ENCODE data around the gene LRMDA.

LRMDA gene

DNA sequence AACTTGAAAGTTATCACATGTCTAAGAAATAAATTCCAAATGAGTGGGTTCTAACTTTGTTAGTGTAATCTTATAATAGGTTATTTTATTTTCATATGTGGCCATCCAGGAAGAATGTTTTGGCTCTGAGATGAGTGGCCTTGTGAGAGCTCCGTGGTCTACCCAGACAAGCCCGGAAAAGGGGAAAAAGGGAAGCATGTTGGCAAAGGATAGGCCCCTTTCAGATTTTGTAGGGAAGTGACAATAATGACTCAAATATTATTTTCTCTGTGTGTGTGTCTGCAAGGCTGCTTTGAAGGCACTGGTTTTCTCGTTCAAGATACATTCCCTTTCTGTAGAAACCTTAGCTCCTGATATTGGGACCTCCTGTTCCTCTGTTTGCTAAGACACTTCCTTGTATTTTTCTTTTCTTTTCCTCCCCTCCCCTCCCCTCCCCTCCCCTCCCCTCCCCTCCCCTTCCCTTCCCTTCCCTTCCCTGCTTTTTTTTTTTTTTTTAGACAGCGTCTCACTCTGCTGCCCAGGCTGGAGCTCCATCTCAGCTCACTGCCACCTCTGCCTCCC is 240.8 kb downstream of the LRMDA start:
- DNase-seq (ENCODE audit: low read depth): no peak

DNA sequence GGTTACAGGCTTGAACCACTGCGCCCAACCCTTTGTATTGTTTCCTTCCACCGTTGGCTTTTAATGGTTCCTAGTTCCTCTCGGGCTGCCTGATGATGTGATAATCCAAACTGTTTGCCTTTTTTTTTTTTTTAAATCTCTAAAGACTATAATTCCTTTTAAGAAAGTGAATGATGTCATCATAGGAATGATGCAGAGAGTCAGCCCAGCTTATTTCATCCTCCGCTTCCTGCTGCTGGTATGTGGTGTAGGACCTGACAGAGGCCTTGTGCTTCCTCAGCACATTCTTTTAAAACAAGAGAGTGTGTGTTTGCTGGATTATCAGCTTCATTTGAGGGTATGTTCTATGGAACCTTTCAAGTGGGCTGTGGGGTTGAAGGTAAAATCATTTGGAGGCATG is 241.4 kb downstream of the LRMDA start:
- no peak for DNase-seq (ENCODE audit: low read depth)

DNA sequence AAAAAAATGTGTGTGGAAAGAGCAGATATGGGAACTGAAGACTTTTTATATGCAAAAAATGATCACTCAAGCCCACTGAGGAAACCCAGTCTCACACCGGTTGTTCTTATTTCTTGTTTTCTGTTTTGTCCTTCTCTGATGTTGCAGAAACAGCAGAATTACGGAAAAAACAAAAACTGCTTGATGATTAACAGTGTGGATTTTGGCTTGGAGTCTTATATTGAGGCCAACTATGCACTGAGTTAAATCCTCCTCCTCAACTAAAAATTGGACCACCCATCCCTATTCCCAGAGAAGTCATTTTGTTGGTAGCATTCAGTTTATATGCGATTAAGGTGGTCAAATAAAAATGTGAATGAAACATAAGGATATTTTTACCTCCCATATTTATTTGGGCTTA is 246.1 kb downstream of the LRMDA start:
- DNase-seq (ENCODE audit: low read depth): no peak

DNA sequence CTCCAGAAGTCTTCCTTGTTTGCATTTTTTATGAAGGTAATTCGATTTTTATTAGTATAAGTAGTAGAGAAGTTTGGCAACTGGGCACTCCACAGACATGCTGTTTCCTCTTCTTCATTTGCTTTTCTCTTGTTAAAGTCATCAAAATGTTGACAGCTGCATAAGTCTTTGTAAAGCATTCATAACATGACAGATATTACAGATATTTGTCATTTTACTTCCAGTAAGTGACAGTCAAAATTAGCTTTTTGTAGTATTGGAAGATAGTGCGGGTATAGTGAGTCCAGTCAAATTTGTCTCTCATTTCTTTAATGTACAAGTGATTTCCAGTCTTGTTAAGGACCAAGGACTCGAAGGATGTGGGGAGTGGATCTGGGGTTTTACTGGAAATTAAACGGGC is 247.1 kb downstream of the LRMDA start:
- no peak for DNase-seq (ENCODE audit: low read depth)

DNA sequence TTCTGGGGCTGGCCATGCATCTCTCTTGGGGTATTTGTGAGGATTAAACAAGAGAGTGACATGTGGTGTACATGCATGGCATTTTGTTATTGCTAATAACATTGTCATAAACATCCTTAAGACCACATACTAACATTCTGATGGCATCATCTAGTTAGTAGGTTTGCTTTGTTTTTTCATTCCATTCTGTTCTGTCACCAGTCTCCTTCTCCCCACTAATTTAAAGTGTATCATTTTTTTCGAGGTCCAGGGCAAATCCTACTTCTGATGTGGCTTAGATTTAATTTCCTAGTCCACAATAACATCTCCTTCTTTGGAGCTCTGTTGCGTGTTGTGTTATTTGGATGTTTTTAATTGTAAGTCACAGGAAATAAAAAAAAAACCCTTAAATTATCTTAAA is 248.1 kb downstream of the LRMDA start:
- DNase-seq (ENCODE audit: low read depth): no peak

DNA sequence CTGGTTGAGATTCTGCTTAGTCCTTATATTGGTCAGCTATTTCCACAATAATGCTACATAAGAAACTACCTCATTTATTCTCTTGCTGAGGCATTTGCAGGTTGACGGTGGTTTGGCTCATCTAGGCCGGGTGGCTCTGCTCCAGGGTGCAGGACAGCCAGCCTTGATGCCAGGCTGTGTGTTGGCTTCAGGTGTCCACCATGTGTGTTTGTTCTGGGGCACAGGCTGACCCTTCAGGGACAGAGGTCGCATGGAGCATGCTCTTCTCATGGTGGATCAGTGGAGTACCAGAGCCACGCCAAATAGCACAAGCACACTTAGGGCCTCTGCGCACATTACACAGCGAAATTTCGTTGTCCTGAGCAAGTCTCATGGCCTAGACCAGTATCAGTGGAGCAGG is 249.9 kb downstream of the LRMDA start:
- DNase-seq (ENCODE audit: low read depth): no peak

DNA sequence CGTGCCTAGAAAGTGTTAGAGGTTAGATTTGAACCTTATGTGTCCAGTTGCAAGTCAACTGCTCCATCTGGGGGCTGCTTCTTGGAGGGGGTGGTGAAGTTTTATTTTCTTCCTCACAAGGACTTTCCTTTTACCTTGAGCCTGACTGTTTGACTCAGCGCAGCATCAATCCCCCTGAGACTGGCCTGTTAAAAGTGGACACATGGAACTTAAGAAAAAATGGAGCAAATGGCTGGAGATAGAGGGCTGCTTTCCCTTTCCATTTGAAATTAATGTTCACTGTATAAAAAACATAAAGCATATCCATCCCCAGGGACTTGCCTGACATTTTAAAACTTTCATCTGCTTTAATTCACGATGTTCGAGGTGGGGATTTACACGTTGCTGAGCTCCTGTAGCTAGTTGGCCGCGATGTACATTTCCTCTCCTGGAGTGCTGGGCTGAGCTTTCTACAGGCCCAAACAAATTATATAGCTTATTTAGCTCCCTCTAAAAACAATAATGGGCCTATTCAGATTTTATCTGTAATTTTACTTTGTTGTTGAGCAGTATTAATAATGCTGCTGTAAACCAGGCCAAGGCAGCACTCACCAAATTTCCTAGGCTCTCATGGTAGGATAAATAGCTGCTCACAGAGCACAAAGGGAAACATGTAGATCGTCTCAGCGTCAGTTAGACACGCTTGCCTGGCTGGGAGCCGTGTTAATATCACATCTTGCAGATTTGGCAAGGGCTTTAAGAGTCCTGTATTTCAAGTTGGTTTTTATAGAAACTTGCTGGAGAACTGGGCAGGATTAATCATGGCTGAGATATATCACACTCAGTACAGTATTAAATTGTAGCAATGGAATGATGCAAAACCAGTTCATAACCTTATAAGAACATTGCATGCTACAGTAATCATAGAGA is 251.5 kb downstream of the LRMDA start:
- DNase-seq (ENCODE audit: low read depth): no peak

DNA sequence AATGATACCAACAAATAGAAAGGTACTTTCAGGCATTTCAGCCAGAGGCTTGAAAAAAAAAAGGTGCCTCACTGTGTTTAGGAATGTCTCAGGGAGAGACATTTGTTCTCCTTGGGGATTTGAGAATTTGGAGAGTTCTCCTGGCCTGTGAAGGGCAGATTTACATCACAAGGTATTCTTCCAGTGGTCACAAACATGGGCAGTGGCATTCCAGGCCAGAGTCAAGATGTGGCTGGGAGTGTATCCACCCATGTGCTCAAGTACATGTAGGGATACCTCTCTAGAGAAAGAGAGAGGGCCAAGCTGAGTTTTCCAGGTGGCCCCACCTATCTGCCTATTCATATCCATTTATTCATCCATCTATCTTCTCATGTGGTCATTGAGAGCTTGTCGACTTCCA is 253.8 kb downstream of the LRMDA start:
- DNase-seq (ENCODE audit: low read depth): no peak

DNA sequence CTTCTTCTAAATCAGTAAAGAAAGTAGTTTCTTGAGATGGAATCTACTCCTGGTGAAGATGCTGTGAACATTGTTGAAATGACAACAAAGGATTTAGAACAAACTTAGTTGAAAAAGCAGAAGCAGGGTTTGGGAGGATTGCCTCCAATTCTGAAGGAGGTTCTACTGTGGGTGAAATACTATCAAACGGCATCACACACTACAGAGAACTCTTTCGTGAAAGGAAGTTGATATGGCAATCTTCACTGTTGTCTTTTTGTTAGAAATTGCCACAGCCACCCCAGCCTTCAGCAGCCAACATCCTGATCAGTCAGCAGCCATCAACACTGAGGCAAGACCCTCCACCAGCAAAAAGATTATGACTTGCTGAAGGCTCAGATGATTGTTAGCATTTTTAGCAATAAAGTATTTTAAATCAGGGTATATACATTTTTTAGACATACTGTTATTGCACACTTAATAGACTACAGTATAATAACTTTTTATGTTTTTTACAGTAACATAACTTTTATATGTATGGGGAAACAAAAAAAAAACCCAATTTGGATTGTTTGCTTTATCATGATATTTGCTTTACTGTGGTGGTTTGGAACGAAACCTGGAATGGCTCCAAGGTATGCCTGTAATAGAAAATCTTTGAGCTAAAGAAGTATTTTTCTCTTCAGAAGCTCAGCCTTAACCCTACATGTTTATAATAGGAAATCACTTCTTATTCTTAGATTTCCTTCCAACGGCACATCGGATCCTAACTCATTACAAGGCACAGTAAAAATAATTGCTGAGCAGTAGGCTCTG is 257.3 kb downstream of the LRMDA start:
- DNase-seq (ENCODE audit: low read depth): no peak

DNA sequence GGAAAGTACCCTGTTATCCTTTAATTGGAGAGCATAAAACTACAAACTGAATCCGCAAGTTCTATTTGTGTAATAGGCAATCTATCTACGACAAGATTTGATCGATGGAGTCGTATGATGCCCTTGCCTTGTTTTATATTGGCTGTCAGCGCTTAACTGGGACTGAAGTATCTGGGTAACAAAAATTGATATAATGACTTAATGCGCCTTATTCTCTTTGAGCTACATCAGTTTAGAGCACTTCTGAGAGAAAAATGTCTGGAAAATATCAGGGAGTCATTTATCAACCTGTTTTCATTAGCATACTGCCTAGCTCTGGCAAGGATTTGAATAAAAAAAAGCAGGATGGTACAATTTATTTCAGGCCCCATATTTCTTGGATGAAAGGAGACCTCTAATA is 262.1 kb downstream of the LRMDA start:
- no peak for DNase-seq (ENCODE audit: low read depth)

DNA sequence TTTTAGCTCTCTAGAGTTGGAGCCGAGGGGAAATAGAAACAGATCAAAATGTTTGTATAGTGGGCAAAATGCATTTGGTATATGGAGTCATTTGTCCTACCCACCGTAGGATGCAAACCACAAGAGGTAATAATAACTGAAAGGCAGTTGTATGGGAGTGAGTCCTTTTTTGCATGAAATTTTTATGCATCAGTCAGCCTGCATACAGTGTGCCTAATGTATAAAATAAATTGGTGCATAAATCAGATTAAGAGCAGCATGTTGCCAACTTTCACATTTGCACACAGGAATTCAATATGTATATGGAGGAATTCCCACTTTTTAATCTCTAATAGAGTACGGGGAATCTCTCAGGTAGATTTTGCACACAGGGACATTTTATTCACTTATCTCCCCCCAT is 262.8 kb downstream of the LRMDA start:
- DNase-seq (ENCODE audit: low read depth): no peak

DNA sequence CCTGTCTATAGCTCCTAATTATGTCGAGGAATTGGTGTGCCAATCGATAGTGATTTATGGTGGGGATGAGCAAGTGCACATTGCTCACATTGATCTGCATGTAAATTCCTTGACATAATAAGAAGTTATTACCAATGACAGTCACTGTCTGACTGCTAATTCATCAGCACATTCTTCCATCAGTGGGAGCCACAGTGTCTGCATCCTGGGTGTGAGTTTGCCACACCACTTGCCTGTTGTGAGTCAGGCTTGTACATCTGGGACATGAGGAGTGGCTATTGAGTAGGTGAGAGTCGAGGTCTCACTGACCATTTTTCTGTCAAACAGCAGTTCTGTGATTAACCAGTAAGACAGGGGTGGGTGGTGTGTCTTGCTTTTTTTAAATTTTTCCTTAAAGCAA is 263.4 kb downstream of the LRMDA start:
- no peak for DNase-seq (ENCODE audit: low read depth)

DNA sequence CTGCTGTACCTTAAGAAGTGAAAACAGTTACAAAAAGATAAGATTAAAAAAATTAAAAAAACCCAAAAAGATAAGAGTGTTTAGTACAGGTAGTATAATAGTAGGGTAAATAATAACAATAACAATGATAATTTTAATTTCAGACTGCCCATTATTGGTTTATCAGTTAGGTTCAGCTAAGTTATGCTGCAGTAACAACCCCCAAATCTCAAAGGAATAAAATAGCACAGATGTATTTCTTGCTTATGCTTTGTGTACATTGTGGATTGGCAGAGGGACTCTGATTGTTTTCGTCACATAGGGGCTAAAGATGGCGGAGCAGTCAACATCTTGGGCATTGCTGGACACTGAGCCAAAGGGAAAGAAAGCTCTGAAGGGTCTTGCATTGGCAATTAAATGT is 264.6 kb downstream of the LRMDA start:
- no peak for DNase-seq (ENCODE audit: low read depth)

DNA sequence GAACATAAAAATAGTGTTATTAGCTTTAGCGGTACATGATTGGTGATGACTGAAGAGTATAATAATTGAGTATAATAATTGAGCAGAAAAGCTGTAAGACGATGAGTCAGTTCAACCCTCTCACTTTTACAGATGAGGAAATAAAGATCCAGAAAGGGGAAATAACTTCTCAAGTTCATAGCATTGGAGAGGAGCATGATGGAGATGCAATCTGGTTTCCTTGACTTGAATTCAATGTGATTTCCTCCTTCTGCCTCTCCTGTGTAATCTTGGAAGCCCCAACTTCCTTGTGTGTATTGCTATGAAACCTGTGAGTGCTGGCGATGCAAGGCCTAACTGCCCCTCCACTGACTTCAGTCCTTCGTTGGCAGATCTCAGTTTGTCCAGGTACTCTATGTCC is 265.1 kb downstream of the LRMDA start:
- no peak for DNase-seq (ENCODE audit: low read depth)

DNA sequence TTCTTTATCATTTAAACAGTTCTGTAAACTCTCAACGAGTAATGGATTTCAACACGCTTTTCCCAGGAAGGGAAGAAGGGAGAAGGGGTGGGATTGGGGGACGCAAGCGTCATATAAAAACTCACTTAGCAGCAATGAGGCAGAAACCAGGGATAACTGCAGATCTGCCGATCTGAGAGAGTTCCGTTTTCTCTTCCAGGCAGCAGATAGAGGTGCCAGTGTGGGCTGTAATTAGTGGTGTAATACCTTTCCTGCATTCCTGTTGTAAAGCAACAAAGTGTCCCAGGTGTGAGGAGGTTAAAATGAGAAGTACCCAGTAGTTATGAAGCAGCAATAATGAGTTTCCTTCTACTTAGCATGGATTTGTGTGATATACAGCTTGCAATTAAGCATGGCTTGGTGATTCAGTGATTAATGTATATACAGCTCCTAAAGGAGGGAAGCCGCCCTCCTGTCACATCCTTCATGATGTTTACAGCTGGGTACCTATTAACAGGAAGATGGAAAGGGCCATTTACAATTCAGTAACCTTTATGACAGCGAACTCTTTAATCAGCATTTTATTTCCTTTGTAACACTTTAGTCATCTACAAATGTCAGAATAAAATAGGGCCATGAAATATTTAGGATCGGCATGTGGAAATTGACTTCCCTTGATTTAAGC is 271.9 kb downstream of the LRMDA start:
- DNase-seq (ENCODE audit: low read depth): no peak

DNA sequence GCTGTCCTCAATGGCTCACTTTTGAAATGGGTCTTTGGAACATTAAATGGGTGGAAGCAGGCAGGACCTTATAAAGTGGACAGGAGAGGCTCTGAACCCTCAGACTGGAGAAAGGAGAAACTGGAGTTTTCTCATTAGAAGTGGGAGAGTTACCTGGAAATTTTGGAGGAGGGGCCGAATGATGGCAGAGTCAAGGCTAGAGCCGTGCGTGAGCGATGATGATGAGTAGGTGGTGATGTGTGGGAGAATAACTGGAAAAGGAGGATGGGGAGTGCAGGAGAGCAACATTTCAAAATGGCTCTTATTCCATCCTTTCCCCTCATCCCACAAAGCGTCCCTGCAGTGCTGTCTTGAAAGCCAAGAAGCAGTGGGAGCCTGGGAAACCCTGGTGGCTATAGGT is 274.0 kb downstream of the LRMDA start:
- DNase-seq (ENCODE audit: low read depth): no peak

DNA sequence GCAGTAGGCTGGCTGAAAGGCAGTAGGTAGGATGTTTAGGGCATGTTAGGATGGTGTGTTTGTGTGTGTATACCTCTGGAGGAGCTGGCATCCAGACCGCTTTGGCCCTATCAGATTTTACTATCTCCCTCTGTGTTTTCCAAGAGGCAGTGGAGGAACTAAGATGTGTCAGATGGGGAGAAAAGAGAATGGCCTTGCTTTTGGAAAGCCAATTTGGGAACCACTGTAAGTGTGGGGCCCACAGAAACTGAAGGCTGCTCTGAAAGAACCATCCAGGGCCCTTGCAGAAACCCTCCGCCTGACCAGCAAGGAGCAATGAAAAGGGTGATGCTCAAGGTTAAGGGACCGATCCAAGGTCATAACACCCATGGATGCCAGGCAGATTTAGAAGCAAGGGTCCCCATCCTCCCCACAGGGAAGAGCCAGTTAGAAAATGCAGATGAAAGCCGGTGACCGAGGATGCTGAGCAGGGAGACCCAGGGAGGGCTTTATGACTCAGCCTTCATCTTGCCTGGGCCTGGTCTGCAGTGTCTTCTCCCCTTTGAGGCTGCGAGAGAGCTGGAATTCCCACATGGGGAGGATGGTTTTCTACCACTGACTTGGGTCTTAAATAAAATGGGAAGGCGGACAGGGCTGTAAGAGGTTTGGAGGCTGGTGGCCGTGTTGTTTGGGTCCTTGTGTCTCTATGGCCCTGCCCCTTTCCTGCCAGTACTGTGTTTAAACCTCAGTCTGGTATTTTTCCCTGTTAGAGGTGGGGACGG is 275.8 kb downstream of the LRMDA start:
- no peak for DNase-seq (ENCODE audit: low read depth)

DNA sequence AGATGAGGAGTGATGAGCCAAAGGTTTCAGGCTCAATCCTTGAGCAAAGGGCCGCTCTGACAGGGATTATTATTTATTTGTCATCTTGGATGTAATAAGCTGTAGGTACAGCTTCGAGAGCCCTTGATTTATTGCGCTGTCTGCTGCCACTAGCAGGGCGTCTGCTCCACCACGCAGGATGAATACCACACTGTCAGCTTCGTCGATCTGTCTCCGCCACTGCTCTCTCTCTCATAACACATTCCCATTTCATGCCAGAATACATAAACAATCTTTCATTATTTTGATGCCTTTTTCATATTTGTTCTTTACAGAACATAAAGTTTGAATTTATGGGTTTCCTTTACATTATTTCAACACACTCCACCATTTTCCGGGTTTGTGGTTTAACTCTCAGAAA is 276.6 kb downstream of the LRMDA start:
- no peak for DNase-seq (ENCODE audit: low read depth)

DNA sequence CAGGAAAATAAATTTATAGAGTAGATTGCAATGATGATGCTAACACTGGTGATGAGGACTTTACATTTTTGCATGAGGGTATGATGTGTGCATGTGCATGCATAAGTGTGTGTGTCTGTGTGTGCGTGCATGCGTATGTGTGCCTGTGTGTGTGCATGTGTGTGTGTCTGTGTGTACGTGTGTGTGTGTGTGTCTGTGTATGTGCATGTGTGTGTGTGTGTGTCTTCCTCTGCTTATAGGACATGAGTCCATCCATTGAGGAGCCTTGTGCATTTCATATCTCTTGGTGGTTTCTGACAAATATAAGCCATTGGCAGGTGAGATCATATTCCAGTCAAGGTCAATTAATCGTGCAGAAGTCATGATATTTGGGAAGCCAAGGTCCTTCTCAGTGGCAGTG is 277.8 kb downstream of the LRMDA start:
- no peak for DNase-seq (ENCODE audit: low read depth)

DNA sequence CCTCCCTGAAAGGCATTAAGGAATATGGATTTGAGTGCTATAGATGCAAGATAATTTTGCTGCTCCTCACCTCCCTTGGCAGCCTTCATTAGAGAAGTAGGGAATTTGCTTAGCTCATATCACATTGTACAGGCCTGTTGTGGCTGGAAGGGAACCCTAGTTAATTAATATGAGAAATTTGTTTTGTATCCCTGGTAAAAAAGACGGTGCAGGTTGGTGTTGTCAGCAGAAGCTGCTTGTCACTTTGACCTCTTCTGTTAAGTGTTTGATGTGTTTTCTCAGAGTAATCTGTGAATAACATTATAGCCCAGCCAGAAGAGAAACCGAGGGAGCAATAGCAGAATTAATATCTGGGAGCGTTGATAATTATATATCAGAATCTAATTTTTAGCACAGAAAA is 278.4 kb downstream of the LRMDA start:
- DNase-seq (ENCODE audit: low read depth): no peak

DNA sequence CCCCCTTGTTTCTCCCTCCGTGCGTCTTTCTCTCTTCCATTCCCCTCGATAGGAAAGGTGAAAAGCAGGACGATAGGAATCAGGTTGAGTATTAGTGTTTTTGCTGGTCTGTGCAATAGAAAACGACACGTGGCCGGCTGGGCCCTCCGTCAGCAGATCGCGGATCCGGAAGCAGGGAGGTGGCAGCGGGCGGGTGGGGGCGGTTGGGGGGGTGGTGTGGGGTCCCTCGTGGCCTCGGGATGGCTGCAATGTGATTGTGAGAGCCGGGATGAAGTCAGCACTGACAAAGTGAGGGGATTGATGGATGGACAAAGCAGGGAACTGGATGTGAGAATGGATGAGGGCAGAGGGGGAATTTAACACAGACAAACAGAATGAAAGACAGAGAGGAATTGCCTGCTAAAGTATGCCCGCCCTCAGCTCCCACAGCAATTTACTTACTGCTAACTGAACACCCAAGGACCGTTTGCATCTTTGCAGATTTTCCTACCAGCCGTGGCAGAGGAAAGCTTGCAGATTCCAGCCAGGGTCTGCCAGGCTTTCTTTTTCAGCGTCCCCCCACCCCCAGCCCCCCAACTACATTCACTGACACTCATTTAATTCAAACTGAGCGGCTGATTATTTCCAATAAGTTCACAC is 280.9 kb downstream of the LRMDA start:
- DNase-seq (ENCODE audit: low read depth): no peak
